Breast epithelium (tissue), 4 donors: ENCODE data around the gene MASP2. TPM values are rescaled to one million over a fixed set of nuclear protein-coding genes. Genes with fewer than 3 reads are reported as not detected.

Source experiments
- DNase-seq, 2 donors: peaks; one replicate each; pipeline ENCODE4 v3.0.0-alpha.2; 2019; ENCODE audit warnings: low spot score in 2 of 2
- H3K27ac ChIP-seq, 2 donors: fragments of 200-600 bp; sonication (generic) in 1 of 2; one replicate each; pipeline ENCODE4 v1.5.1; 2016 to 2019; ENCODE audit warnings: mild to moderate bottlenecking in 1 of 2
- H3K27me3 ChIP-seq, 2 donors: fragments of 200-600 bp; sonication (generic) in 1 of 2; one replicate each; pipeline versions ENCODE4 v1.5.1 to v1.6.0; 2017 to 2019; ENCODE audit warnings: control low read depth in 1 of 2, mild to moderate bottlenecking in 1 of 2
- H3K36me3 ChIP-seq: fragments of 200-600 bp; one replicate; pipeline ENCODE4 v1.5.1; 2019
- H3K4me1 ChIP-seq, 2 donors: fragments of 200-600 bp; sonication (generic); one replicate each; pipeline ENCODE4 v1.5.1; 2016 to 2019; ENCODE audit warnings: control low read depth in 1 of 2
- H3K4me3 ChIP-seq, 3 donors: fragments of 200-600 bp; sonication (generic); 1 replicate in 2 of 3; 2 replicates in 1 of 3; pipeline ENCODE4 v1.5.1; 2016 to 2019; ENCODE audit warnings: mild to moderate bottlenecking in 3 of 3, moderate library complexity in 2 of 3
- H3K9me3 ChIP-seq, 2 donors: fragments of 200-600 bp; sonication (generic) in 1 of 2; one replicate each; pipeline ENCODE4 v1.5.1; 2016 to 2019; ENCODE audit warnings: control low read depth in 1 of 2
- POLR2A ChIP-seq: fragments of 450-650 bp; IDR thresholded peaks from one replicate; pipeline ENCODE4 v1.6.1; 2016; ENCODE audit warnings: antibody characterized with exemption, mild to moderate bottlenecking, moderate library complexity
- POLR2AphosphoS5 ChIP-seq, 3 donors: sonication (generic); formaldehyde crosslinking; IDR thresholded peaks; one replicate each; pipeline ENCODE4 v1.6.1; 2017; ENCODE audit warnings: antibody characterized with exemption in 3 of 3
- intact Hi-C: fragments of 100-400 bp; cut with DNase I; formaldehyde crosslinking; loops from one replicate; pipeline ENCODE4 v1.15.1; 2023; ENCODE audit warnings: low total_unique reads
- total RNA-seq, 3 donors: library from RNA; depleted of rRNA; stranded (reverse); fragments of >200 nt; gene quantifications; one replicate each; pipeline ENCODE4 v1.1.0, GENCODE V29; 2016
- TF ChIP-seq, protein P1 (sequence below), 3 donors: fragments of 450-650 bp; IDR thresholded peaks; one replicate each; pipeline ENCODE4 v1.5.1; 2016 to 2017; ENCODE audit warnings: antibody characterized with exemption in 3 of 3, mild to moderate bottlenecking in 3 of 3, moderate library complexity in 3 of 3

The MASP2 gene
- total RNA-seq, 3 donors from 2014 or later: not detected

DNA sequence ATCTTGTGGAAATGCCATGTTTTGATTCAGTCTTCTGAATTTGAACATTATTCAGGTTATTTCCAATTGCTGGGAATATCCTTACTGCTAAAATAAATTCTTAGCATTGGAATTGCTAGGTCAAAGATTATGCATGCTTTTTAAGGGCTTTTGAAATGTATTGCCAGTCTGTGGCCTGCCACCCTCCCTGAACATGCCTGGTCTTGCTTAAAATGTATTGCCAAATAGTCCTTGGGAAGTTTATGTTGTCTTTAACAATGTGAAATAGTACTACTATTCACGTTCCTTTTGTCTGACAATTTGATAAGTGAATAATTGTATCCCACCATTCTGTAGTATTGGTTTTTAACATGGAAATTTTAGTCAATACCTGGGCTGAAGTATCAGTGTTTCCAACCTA, 21.0 kb downstream of the MASP2 start:
- H3K27ac ChIP-seq: no peak overlapping the region
- no peak for DNase-seq

DNA sequence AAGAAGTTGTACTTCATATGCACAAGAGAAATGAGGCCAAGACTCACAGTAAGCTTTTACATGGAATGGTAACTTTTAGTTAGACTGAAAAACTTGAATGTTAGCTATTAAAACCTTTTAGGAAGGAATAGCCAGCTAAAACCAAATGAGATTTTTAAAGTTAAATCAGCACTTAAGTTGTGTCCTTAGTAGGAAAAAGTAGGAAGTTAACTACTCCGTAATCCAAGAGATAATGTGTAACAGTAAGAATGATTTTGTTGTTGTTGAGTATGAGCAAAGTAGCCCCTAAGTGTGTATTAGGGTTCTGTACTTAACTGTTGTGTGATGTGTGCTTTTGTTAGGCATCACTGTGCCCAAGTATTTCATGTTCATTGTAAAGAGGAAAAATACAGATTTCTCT, 21.4 kb downstream of the MASP2 start:
- no peaks in the 10 kb centered on the region for H3K36me3 ChIP-seq

More for the DNA sequence above, 21.0 kb downstream of the MASP2 start:
- no peaks in the 10 kb centered on the region for H3K27me3 ChIP-seq
- H3K9me3 ChIP-seq: no peaks in the 10 kb centered on the region
- no peaks in the 10 kb centered on the region for H3K4me1 ChIP-seq
- H3K36me3 ChIP-seq: no peaks in the 10 kb centered on the region
- intact Hi-C loops: no loop called here
- no peak overlapping the region for H3K4me3 ChIP-seq
- TF ChIP-seq POLR2AphosphoS5 (IDR thresholded peaks at IDR 0.05) (no peak), POLR2A (no peak)

DNA sequence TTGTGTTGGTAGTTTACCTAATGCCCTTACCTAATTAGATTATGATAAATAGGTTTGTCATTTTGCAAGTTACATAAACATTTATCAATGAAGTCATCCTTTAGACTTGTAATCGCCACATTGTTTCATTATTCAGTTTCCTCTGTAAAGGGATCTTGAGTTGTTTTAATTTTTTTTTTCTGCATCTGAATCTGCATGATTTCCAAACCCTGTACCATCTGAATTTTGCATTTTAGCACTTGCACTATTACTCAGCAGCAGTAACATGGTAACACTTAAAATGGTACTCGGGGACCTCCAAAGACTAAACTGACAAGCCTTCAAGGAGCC, 22.2 kb downstream of the MASP2 start:
- Histone ChIP-seq H3K36me3 (peaks cover 5% of the 10 kb centered on the region), H3K9me3 (no peaks in the 10 kb centered on the region)
- intact Hi-C loops: no loop called here

More for the DNA sequence above, 21.4 kb downstream of the MASP2 start:
- TF ChIP-seq, protein P1, sequence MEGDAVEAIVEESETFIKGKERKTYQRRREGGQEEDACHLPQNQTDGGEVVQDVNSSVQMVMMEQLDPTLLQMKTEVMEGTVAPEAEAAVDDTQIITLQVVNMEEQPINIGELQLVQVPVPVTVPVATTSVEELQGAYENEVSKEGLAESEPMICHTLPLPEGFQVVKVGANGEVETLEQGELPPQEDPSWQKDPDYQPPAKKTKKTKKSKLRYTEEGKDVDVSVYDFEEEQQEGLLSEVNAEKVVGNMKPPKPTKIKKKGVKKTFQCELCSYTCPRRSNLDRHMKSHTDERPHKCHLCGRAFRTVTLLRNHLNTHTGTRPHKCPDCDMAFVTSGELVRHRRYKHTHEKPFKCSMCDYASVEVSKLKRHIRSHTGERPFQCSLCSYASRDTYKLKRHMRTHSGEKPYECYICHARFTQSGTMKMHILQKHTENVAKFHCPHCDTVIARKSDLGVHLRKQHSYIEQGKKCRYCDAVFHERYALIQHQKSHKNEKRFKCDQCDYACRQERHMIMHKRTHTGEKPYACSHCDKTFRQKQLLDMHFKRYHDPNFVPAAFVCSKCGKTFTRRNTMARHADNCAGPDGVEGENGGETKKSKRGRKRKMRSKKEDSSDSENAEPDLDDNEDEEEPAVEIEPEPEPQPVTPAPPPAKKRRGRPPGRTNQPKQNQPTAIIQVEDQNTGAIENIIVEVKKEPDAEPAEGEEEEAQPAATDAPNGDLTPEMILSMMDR (IDR thresholded peaks at IDR 0.05): no peak
- no peak for TF ChIP-seq POLR2AphosphoS5 (IDR thresholded peaks at IDR 0.05)
- TF ChIP-seq POLR2A: no peak
- no peak overlapping the region for H3K27ac ChIP-seq
- H3K9me3 ChIP-seq: no peaks in the 10 kb centered on the region
- intact Hi-C loops: no loop called here
- no peak for DNase-seq
- H3K4me1 ChIP-seq: no peaks in the 10 kb centered on the region
- no peak overlapping the region for H3K4me3 ChIP-seq
- no peaks in the 10 kb centered on the region for H3K27me3 ChIP-seq

DNA sequence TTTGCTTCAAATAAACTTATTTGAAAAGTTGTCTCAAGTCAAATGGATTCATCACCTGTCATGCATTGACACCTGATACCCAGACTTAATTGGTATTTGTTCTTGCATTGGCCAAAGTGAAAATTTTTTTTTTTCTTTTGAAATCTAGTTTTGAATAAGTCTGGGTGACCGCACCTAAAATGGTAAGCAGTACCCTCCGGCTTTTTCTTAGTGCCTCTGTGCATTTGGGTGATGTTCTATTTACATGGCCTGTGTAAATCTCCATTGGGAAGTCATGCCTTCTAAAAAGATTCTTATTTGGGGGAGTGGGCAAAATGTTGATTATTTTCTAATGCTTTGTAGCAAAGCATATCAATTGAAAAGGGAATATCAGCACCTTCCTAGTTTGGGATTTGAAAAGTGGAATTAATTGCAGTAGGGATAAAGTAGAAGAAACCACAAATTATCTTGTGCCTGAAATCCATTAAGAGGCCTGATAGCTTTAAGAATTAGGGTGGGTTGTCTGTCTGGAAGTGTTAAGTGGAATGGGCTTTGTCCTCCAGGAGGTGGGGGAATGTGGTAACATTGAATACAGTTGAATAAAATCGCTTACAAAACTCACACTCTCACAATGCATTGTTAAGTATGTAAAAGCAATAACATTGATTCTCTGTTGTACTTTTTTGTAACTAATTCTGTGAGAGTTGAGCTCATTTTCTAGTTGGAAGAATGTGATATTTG, 22.7 kb downstream of the MASP2 start:
- Histone ChIP-seq H3K4me1 (no peaks in the 10 kb centered on the region), H3K9me3 (no peaks in the 10 kb centered on the region), H3K27ac (no peak overlapping the region), H3K4me3 (no peak overlapping the region), H3K36me3 (peaks cover 5% of the 10 kb centered on the region), H3K27me3 (no peaks in the 10 kb centered on the region)
- TF ChIP-seq, protein P1 (IDR thresholded peaks at IDR 0.05): no peak
- TF ChIP-seq POLR2AphosphoS5 (IDR thresholded peaks at IDR 0.05): no peak
- no peak for TF ChIP-seq POLR2A
- DNase-seq: no peak
- intact Hi-C loops: no loop called here

More for the DNA sequence above, 22.2 kb downstream of the MASP2 start:
- Histone ChIP-seq H3K27me3 (no peaks in the 10 kb centered on the region), H3K4me3 (no peak overlapping the region), H3K27ac (no peak overlapping the region), H3K4me1 (no peaks in the 10 kb centered on the region)
- no peak for DNase-seq
- TF ChIP-seq, protein P1 (IDR thresholded peaks at IDR 0.05): no peak
- TF ChIP-seq POLR2AphosphoS5 (IDR thresholded peaks at IDR 0.05): no peak
- no peak for TF ChIP-seq POLR2A

DNA sequence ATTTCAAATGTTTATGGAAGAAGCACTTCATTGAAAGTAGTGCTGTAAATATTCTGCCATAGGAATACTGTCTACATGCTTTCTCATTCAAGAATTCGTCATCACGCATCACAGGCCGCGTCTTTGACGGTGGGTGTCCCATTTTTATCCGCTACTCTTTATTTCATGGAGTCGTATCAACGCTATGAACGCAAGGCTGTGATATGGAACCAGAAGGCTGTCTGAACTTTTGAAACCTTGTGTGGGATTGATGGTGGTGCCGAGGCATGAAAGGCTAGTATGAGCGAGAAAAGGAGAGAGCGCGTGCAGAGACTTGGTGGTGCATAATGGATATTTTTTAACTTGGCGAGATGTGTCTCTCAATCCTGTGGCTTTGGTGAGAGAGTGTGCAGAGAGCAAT, 23.8 kb downstream of the MASP2 start:
- H3K36me3 ChIP-seq: peaks cover 5% of the 10 kb centered on the region
- H3K27ac ChIP-seq: no peak overlapping the region
- intact Hi-C loops: no loop called here
- no peak overlapping the region for H3K4me3 ChIP-seq
- no peaks in the 10 kb centered on the region for H3K4me1 ChIP-seq
- no peak for DNase-seq
- H3K9me3 ChIP-seq: no peaks in the 10 kb centered on the region
- TF ChIP-seq, protein P1 (IDR thresholded peaks at IDR 0.05): no peak
- TF ChIP-seq POLR2A (no peak), POLR2AphosphoS5 (IDR thresholded peaks at IDR 0.05) (no peak)
- H3K27me3 ChIP-seq: no peaks in the 10 kb centered on the region
